ENCODE data around the gene TREX2.

The TREX2 gene

DNA sequence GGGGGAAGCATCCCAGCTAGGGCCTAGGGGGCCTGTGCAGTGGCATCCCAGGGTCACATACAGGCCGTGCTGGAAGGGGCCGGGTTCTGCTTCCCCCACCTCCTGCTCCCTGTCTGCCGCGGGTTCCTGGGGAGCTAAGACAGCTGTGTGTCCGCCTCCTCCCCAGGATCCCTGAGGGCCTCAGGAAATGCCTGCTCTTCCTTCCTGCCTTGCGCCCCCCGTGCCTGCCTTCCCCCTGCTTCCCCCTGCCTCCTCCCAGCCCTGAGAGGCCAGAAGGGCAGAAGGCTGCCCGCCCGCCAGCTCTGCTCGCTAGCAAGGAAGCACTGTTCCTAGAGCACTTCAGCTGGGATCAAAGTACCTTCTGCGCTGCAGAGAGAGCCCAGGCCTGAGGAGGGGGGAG, 46.1 kb upstream of the TREX2 start:
- no peak for DNase-seq (ENCODE audit: low read depth)
- TF ChIP-seq, protein P1, sequence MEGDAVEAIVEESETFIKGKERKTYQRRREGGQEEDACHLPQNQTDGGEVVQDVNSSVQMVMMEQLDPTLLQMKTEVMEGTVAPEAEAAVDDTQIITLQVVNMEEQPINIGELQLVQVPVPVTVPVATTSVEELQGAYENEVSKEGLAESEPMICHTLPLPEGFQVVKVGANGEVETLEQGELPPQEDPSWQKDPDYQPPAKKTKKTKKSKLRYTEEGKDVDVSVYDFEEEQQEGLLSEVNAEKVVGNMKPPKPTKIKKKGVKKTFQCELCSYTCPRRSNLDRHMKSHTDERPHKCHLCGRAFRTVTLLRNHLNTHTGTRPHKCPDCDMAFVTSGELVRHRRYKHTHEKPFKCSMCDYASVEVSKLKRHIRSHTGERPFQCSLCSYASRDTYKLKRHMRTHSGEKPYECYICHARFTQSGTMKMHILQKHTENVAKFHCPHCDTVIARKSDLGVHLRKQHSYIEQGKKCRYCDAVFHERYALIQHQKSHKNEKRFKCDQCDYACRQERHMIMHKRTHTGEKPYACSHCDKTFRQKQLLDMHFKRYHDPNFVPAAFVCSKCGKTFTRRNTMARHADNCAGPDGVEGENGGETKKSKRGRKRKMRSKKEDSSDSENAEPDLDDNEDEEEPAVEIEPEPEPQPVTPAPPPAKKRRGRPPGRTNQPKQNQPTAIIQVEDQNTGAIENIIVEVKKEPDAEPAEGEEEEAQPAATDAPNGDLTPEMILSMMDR (IDR thresholded peaks at IDR 0.05; ENCODE audit: insufficient read depth, low read depth, low read length, missing control alignments) = no peak
- H3K4me3 ChIP-seq (ENCODE audit: low read depth, low read length) = no peak overlapping the region

GRCh38 chrX:153491351-153491914, 45.6 kb upstream of the TREX2 start:
- TF ChIP-seq, protein P1 (IDR thresholded peaks at IDR 0.05; ENCODE audit: insufficient read depth, low read depth, low read length, missing control alignments) = no peak
- DNase-seq (ENCODE audit: low read depth) = no peak
- H3K4me3 ChIP-seq (ENCODE audit: low read depth, low read length) = no peak overlapping the region

- no peak overlapping the region for H3K4me3 ChIP-seq (ENCODE audit: low read depth, low read length)
- DNase-seq (ENCODE audit: low read depth) = no peak
- TF ChIP-seq, protein P1 (IDR thresholded peaks at IDR 0.05; ENCODE audit: insufficient read depth, low read depth, low read length, missing control alignments) = no peak
Observed at GRCh38 chrX:153490217-153490930, 44.5 kb upstream of the TREX2 start.

DNA sequence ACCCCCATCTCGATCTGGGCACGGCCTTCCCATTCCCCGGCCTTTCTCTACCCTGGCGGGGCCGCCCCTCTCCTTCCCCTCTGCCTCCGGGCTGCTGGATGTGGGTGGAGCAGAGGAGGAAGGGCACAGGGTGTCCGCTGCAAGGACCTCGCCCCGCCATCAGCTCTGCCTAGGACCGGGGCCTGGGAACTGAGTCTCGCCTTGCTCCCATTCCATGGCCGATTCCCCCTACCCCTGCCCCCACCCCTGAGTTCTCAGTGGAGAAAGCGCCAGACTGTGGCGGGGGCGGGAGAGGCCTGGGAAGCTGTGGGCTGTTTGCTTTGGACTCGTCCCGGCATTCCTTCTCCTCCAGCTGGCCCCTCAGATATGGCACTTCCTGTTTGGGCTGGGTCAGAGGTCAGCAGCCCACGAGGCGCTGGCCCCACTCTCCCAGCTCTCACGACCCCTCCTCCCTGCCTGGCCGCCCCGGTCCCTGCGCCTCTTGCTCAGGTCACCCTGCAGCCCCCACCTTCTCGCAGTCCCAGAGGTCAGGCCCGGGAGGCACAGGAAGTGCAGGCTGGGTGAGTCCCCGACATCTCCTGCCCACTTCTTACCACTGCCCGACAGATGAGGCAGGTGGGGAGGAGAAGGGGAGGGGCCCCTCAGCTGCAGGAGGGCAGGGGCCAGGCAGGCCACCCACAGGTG, 42.5 kb upstream of the TREX2 start:
- no peak for DNase-seq (ENCODE audit: low read depth)
- TF ChIP-seq, protein P1 (IDR thresholded peaks at IDR 0.05; ENCODE audit: insufficient read depth, low read depth, low read length, missing control alignments) = no peak
- no peak overlapping the region for H3K4me3 ChIP-seq (ENCODE audit: low read depth, low read length)

- TF ChIP-seq, protein P1 (IDR thresholded peaks at IDR 0.05; ENCODE audit: insufficient read depth, low read depth, low read length, missing control alignments) = no peak
- H3K4me3 ChIP-seq (ENCODE audit: low read depth, low read length) = no peak overlapping the region
- no peak for DNase-seq (ENCODE audit: low read depth)
Observed at GRCh38 chrX:153487590-153488071, 41.8 kb upstream of the TREX2 start.

DNA sequence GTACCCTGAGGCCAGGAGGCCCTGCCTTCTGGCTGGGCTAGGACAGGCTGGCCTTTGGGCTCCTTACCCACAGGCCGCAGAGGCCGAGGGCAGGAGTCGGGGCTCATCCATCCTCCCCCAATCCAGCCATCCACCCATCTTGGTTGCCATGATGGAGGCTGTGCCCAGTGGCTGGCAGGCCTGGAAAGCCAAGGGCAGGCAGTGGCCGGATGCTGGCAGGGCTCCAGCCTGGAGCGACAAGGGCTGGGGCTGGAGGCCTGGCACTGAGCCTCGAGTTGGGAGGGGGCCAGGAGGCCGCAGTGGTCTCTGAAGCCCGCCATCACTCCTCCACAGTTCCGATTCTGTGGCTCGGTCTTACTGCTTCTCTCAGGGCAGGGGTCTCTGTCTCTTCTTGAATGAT, 40.3 kb upstream of the TREX2 start:
- H3K4me3 ChIP-seq (ENCODE audit: low read depth, low read length) = no peak overlapping the region
- DNase-seq (ENCODE audit: low read depth) = no peak
- TF ChIP-seq, protein P1 (IDR thresholded peaks at IDR 0.05; ENCODE audit: insufficient read depth, low read depth, low read length, missing control alignments) = no peak
